Measurements from ENCODE around the gene BMPR1B. TPM values are rescaled to one million over a fixed set of nuclear protein-coding genes. Genes with fewer than 3 reads are reported as not detected.
A peak's percentile ranks its signal among the peaks of the same experiment; 100 is the strongest.
"Not testable (repeated sequence)": the region's sequence is repeated elsewhere in the genome, so short reads cannot be mapped to it uniquely, and the experiment has no call there.

Gene BMPR1B
- polyA plus RNA-seq, 2 of the 4 experiments (the other 2 are of a cell fraction), result 6.4 to 21.2 TPM

DNA sequence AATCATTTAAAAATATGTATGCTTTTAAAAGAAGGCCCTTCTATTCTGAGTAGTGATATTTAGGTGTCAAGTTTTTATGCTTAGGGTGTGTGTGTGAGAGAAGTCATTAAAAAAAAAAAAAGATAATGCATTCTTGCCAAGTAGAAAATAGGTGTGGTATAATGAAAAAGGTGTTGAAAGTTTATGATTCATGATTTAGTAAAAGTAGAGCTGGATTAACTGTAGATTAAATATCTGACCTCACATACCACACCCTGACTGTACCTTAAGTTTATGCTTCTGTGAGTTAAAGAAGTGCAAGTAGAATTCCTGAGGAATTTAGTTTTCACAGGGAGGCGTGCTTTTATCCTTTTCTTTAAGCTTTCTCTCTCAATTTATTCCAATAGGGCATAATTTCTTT lies 71.1 kb downstream of the BMPR1B start:
- ChIA-PET POLR2A (interaction anchor here (1.4 kb wide), 1 partner anchor 71 kb away, joined by 3 read pairs; the partner anchor contains the start of gene BMPR1B), CTCF (no interaction called here)
- Histone ChIP-seq H3K4me1 (peaks cover 37% of the 10 kb centered on the region), H3K9me3 (no peaks in the 10 kb centered on the region), H3K4me2 (0 out of 3 replicates have a peak overlapping the region, but pooled peaks have one; percentile 3), H3K4me3 (no peak overlapping the region), H3K27ac (peak overlapping the region in 1 of 2 experiments; percentile 37; a peak in 1 of 6 replicates)
- TF ChIP-seq KDM1A (IDR thresholded peaks at IDR 0.05; ENCODE audit: low read depth), result no peak
- TF ChIP-seq, protein P1, sequence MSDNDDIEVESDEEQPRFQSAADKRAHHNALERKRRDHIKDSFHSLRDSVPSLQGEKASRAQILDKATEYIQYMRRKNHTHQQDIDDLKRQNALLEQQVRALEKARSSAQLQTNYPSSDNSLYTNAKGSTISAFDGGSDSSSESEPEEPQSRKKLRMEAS (IDR thresholded peaks at IDR 0.05), result no peak
- TF ChIP-seq, protein P2, sequence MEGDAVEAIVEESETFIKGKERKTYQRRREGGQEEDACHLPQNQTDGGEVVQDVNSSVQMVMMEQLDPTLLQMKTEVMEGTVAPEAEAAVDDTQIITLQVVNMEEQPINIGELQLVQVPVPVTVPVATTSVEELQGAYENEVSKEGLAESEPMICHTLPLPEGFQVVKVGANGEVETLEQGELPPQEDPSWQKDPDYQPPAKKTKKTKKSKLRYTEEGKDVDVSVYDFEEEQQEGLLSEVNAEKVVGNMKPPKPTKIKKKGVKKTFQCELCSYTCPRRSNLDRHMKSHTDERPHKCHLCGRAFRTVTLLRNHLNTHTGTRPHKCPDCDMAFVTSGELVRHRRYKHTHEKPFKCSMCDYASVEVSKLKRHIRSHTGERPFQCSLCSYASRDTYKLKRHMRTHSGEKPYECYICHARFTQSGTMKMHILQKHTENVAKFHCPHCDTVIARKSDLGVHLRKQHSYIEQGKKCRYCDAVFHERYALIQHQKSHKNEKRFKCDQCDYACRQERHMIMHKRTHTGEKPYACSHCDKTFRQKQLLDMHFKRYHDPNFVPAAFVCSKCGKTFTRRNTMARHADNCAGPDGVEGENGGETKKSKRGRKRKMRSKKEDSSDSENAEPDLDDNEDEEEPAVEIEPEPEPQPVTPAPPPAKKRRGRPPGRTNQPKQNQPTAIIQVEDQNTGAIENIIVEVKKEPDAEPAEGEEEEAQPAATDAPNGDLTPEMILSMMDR (IDR thresholded peaks at IDR 0.05), result no peak
- no peak for TF ChIP-seq POLR2A (IDR thresholded peaks at IDR 0.05; ENCODE audit: low read length)
- TF ChIP-seq KDM5A (IDR thresholded peaks at IDR 0.05), result no peak
- TF ChIP-seq RARB (CRISPR knock-in tag; IDR thresholded peaks at IDR 0.05), result no peak
- no peak for TF ChIP-seq E2F6 (IDR thresholded peaks at IDR 0.05; ENCODE audit: borderline replicate concordance, low read depth)
- TF ChIP-seq NFE2L2 (conservative IDR thresholded peaks at IDR 0.05; ENCODE audit: low read length), result no peak
- TF ChIP-seq HOXB5 (CRISPR knock-in tag; IDR thresholded peaks at IDR 0.05), result no peak
- TF ChIP-seq SREBF2 (IDR thresholded peaks at IDR 0.05), result no peak
- no peak for TF ChIP-seq FOSL2 (IDR thresholded peaks at IDR 0.05)
- no peak for TF ChIP-seq FOSL2 (CRISPR knock-in tag; IDR thresholded peaks at IDR 0.05)
- no peak for TF ChIP-seq MYC (IDR thresholded peaks at IDR 0.05; ENCODE audit: borderline replicate concordance, low read length)
- TF ChIP-seq, protein P3, sequence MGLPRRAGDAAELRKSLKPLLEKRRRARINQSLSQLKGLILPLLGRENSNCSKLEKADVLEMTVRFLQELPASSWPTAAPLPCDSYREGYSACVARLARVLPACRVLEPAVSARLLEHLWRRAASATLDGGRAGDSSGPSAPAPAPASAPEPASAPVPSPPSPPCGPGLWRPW (IDR thresholded peaks at IDR 0.05), result no peak
- TF ChIP-seq ESRRA (IDR thresholded peaks at IDR 0.05; ENCODE audit: borderline replicate concordance, low read length), result no peak
- FAIRE-seq, result no peak
- DNase-seq (ENCODE audit: low read depth in 1 of 2, low spot score in 1 of 2), result no peak
- ATAC-seq, result no peak
- WGBS (ENCODE audit: missing lambda C conversion rate), result 86% methylated on average over 1 of the region's 1 CpG

GRCh38 chr4:94831607-94832006 lies 73.9 kb downstream of the BMPR1B start:
- TF ChIP-seq ZFP36 (IDR thresholded peaks at IDR 0.05; ENCODE audit: borderline replicate concordance, partially characterized antibody), result no peak
- no peak for TF ChIP-seq HOXB13 (CRISPR knock-in tag; IDR thresholded peaks at IDR 0.05; ENCODE audit: low read depth)
- no peak for TF ChIP-seq JUN (IDR thresholded peaks at IDR 0.05)
- TF ChIP-seq, protein P1 (IDR thresholded peaks at IDR 0.05), result no peak
- TF ChIP-seq HOXB5 (CRISPR knock-in tag; IDR thresholded peaks at IDR 0.05), result no peak
- no peak for TF ChIP-seq FOSB (CRISPR knock-in tag; IDR thresholded peaks at IDR 0.05)
- no peak for TF ChIP-seq NR3C1 (IDR thresholded peaks at IDR 0.05)
- TF ChIP-seq E2F6 (IDR thresholded peaks at IDR 0.05; ENCODE audit: borderline replicate concordance, low read depth), result no peak
- no peak for TF ChIP-seq BHLHE40 (IDR thresholded peaks at IDR 0.05; ENCODE audit: low read depth, low read length)
- no peak for TF ChIP-seq ZNF302 (CRISPR knock-in tag; IDR thresholded peaks at IDR 0.05)
- no peak for TF ChIP-seq POLR2A (IDR thresholded peaks at IDR 0.05; ENCODE audit: low read length)
- no peak for TF ChIP-seq PHF8 (IDR thresholded peaks at IDR 0.05; ENCODE audit: borderline replicate concordance, low read depth)
- TF ChIP-seq NPAS2 (CRISPR knock-in tag; IDR thresholded peaks at IDR 0.05; ENCODE audit: borderline replicate concordance), result no peak
- no peak for TF ChIP-seq MAZ (IDR thresholded peaks at IDR 0.05; ENCODE audit: borderline replicate concordance, low read depth, low read length)
- TF ChIP-seq HOXA7 (CRISPR knock-in tag; IDR thresholded peaks at IDR 0.05), result no peak
- TF ChIP-seq MAFK (IDR thresholded peaks at IDR 0.05; ENCODE audit: partially characterized antibody), result no peak
- Histone ChIP-seq H3K4me2 (no peak overlapping the region), H3K27ac (no peak overlapping the region), H3K4me1 (peaks cover 28% of the 10 kb centered on the region), H3K9me3 (no peaks in the 10 kb centered on the region), H3K4me3 (no peak overlapping the region)
- 50% methylated on average over 2 of the region's 2 CpGs for WGBS (ENCODE audit: missing lambda C conversion rate)
- POLR2A ChIA-PET, result no interaction called here
- DNase-seq (ENCODE audit: low read depth in 1 of 2, low spot score in 1 of 2) (no peak), ATAC-seq (no peak), FAIRE-seq (no peak)
- CTCF ChIA-PET, result no interaction called here

- FAIRE-seq; CTCF ChIA-PET; DNase-seq (ENCODE audit: low read depth in 1 of 2, low spot score in 1 of 2); H3K27ac ChIP-seq; ATAC-seq; H3K4me3 ChIP-seq; POLR2A ChIA-PET; H3K4me2 ChIP-seq; H3K9me3 ChIP-seq: not testable (repeated sequence)
- H3K4me1 ChIP-seq, result peaks cover 21% of the 10 kb centered on the region
- 95% methylated on average over 5 of the region's 5 CpGs for WGBS (ENCODE audit: missing lambda C conversion rate)
These were observed 74.6 kb downstream of the BMPR1B start for GRCh38 chr4:94832329-94832728.
